ENCODE results near the gene RIMOC1.

Gene RIMOC1, protein sequence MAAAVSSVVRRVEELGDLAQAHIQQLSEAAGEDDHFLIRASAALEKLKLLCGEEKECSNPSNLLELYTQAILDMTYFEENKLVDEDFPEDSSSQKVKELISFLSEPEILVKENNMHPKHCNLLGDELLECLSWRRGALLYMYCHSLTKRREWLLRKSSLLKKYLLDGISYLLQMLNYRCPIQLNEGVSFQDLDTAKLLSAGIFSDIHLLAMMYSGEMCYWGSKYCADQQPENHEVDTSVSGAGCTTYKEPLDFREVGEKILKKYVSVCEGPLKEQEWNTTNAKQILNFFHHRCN

DNA sequence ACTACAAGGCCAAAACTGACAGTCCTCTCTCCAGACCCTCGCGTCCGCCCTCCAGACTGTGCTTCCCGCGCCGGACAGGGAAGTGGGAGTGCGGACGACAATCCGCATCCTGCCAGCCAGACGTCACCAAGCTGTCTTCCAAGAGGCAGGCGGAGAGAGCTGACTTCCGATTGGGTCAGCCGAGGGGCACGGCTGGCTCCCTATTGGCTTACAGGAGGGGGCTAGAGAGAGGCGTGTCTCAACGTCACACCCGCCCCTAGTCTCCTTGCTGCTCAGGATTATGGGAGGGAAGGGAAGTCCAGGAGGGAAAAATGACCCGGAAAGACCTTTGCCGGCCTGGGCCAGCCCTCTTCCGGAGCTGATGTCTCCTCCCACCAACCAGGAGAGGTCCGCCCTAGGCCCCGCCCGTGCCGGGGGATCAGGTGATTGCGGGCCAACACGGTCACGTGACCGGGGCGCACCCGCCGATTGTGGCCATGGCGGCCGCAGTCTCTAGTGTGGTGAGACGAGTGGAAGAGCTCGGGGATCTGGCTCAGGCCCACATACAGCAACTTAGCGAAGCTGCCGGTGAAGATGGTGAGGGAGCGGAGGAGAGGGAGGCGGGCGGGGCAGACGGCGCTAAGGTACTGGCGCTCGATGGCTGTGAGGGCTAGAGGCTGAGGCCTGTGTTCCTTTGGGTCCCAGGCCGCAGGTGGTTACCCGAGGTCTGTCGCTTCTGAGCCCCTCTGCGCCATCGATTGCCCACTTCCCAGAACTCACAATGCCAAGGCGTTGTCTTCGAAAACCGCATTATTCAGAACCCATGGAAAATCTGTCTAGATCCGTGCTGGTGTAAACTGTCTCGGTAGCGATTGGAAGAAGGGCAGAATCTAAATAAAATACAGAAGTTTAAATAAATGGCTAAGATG, at the start of gene RIMOC1:
Gene RIMOC1, plus strand, starts transcription at position 453 of the 908 bp plus-strand sequence. Its CDS starts 24 bp downstream, at position 477.
- peak; percentile 88 for FAIRE-seq

DNA sequence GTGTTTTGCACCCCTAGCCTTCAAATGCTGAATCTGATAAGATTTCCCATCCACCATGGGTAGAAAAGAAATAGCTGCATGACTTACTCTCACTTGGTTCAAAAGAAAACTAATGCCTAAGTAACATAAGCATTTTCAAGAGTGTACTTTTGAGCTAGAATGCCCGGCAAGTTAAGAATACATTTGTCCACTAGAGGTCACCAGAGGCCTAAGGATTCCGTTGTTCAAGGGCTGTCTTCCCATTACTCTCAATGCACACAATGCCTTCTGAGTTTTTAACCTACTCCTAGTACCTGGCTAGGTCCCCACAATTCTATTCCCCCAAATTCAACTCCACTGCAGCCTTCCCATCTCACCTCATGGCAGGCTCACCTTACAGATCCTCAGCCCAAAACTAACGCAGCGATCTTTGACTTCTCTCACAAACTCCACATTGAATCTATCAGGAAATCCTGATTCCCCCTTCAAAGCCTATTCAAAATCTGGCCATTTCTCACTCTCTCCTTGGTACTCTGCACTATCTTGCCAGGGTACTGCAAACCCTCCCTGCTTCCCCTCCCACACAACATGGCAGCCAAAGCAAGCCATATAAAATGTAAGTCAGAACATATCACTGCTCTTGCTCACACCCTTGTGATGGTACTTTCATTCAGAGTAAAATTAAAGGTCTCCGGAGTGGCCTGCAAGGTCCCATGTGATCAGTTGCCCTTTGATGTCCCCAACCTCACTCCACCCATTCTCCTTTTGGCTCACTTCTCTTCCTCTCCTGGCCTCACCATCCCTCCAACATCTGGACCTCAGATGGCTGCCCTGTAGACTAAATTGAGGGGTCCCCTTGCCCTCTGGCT, 47.3 kb upstream of the RIMOC1 start:
- FAIRE-seq: no peak

DNA sequence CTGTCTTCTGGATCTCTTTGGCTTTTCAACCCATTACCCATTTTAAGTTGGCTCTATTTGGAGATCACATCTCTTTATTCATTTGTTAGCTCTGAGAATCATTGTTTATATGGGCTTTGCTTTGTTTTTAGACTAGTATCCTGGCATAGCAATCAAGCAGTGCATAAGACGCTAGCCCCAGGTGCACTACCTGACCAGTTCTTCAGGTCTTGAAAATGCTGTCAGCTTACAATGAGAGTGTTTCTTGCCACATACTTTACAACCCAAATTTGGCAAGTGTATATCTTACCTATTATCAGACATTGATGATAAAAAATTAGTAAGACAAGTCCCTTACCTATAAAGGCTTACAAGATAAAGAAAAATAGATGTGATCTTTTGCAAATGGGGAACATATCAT, 46.2 kb upstream of the RIMOC1 start:
- FAIRE-seq: no peak

DNA sequence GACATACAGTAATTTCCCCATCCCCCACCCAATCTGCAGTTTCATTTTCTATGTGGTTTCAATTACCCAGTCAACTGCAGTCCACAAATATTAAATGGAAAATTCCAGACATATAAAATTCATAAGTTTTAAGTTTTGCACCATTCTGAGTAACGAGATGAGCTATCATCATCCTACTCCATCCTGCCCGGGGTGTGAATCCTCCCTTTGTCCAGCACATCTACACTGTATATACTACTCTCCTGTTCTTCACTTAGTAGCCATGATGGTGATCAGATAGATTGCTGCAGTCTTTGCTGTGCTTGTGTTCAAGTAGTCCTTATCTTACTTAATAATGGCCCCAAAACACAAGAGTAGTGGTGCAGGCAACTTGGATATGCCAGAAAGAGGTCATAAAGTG, 45.3 kb upstream of the RIMOC1 start:
- FAIRE-seq: no peak

DNA sequence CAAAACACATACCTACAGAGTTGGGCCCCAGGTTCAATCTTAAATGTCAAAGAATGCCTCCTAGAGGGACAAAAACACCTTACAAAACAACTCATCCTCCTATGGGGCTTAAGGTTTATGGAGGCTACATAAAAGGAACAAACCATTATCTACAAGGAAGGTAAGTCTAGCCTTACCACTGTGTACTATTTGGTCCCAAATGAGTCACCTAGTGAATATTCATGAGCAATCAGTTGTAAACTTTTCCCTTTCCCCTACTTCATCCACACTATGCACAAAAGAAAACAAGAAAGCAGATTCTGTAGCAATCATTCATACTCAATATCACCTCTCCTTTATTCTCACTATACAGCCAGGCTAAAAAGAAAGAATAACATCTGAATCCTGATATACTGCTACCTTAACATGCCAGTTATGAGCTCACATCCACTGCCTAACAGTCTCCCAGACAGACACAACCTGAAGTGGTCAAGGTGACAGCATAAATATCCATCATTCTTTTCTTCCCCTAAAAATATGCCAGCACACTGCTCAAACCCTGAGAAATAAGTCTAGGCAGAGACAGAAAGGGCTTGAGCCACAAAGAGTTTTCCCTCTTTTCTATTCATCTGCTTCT, 40.2 kb upstream of the RIMOC1 start:
- no peak for FAIRE-seq

DNA sequence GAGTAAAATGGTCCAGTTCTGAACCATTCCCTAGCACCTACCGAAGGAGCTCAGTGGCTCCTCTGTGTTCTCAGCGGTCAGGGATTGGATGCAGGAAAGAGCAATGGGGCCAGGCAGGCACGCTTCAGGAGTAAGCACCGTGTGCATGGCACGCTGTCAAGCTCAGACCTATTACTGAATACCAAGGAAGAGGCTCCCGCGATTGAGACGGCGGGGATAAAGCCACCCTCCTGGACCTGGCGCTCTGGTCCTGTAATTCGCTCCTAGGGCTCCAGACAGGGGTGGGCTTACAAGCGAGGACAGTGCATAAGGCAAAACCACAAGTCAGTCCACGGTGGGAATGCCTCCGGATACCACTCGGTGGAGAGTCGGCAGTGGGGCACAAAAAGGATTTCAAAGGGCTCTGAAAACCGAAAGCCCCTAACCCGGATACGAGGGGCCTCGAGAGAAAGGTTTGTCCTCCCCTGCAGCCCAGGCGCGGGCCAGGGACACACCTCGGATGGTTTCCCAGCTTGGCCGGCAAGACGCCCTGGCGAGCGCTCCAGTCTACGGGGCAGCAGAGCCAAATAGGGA, 34.9 kb upstream of the RIMOC1 start:
- no peak for FAIRE-seq

DNA sequence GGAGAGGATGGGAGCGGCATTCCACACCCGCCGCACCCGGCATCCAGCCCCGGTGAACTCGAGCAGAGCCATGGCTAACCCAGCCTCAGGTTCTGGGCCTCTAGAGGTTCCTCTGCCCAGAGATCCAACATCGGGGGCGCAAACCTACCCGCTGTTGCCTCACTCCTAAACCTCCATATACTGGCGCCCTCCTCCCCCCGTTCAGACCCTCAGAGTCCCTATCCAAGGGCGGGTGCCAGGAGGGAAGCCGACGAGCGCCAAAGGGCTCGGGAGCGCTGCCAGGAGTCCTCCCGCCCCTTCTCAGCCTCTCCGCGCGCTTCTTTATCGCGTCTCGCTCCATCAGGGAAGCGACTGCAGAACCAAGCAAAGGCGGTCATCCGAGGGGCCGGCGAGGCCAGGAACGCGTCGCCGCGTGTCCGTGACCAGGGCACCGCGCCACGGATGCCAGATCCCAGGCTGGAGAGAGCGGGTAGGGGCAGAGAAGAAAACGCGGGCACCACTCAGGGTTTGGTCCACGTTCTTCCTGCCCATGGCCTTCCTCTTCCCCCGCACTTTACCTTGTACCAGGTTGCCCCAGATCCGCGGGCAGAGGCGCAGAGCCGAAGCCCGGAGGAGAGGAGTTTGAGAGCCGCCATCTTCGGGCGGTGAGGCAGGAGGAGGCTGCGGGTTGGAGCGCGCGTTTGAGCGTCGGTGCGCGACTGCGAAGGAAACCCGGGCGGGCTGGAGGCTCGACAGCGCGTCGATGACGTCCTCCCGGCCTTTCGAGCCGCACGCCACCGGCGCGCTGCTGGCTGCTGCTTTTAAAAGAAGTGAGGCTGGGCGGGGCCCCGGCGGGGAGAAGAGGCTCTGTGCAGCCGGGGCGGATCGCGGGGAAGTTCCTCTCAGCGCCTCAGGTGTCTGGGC, 34.2 kb upstream of the RIMOC1 start, which contains the start of gene OXCT1:
Gene OXCT1, minus strand, starts transcription at position 702 of the 903 bp plus-strand sequence. Its CDS starts 67 bp downstream, at position 635.
- no peak for FAIRE-seq

DNA sequence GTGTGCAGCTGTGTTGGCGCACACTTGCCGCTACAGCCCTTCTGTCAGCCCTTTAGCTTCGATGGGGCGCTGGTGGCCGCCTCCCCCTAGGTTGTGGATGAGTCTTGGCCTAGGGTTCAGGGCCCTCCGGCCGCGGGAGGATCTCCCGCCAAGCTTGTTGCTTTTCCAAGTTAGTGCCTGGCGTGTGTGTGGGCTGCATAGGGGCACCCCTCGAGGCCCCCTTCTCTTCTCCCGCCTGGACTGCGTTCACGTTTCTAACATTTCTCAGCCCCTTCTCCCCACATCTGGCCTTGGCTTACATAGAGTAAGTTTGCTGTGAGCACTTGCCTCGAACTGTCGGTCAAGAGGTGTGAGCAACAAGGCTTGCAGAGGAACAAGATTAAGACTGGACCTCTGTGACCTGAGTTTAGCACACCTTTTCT, 33.5 kb upstream of the RIMOC1 start:
- no peak for FAIRE-seq

DNA sequence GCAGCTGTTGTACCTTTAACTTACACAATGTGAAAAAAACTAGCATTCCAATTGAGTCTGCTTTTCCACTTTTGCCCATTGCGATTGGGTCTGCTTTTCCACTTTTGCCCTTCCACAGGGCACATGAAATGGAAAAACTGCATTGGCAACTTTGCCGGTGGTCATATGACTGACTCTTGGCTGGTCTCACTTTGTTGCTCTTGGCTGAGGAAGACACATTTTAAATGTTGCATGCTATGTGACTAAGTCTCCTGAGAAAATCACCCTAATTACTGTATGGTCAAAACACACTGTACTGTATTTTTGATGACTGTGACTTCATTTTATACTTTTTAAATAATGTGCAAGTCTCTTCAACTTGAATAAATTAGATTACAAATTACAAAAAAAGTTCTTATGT, 32.3 kb upstream of the RIMOC1 start:
- no peak for FAIRE-seq

DNA sequence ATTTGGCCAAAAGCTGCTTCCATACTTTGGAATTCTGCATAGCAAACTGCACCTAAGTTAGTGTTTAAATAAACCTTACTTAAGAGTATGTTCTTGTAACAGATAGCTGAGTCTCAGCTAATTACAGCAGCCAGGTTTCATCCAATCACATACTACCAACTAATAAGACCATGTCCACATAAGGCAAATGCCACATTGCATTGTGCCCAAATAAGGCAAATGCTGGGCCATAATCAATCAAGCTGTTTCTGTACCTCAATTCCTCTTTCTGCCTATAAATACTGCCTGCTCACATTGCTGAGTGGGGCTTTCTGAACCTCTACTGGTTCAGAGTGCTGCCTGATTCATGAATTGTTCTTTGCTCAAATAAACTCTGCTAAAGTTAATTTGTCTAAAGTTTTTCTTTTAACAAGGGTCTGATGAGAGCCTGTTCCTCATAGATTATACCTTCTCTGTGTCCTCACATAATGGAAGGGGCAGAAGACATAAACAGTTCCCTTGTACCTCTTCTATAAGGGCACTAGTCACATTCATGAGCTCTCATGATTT, 29.6 kb upstream of the RIMOC1 start:
- no peak for FAIRE-seq

DNA sequence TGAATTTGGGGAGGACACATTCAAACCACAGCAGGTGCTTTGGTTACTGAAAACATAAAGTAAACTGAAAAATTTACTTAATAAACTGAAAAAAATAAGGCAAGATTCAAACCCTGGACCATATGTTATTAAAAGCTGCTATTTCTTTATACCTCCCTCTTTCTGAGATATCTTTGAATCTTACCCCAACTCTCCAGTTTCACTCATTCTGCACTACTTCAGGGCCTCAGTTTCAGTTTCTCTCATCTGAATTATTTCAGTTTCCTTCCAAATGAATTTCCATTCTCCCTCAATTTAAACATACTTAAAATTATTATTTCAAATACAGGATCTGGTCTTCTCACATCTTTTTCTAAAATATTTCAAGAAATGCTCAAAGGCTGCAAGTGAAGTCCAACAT, 29.0 kb upstream of the RIMOC1 start:
- no peak for FAIRE-seq

DNA sequence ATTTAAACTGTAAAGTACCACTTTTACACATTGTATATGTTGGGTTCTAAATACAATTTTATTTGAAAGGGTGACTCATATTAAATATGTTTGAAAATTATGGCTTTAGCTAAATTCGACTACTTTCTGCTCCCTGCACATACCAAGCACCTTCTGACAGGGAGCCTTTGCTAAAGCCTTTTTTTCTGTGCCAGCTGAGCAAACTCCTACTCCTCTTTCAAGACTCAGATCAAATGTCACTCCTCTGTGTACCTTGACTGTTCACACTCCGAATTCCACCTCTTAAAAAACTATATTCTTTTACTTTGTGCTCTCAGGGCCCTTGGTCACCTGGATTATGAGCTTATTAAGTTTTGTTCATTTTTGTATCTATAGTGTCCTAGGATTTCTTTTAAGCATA, 27.5 kb upstream of the RIMOC1 start:
- no peak for FAIRE-seq

DNA sequence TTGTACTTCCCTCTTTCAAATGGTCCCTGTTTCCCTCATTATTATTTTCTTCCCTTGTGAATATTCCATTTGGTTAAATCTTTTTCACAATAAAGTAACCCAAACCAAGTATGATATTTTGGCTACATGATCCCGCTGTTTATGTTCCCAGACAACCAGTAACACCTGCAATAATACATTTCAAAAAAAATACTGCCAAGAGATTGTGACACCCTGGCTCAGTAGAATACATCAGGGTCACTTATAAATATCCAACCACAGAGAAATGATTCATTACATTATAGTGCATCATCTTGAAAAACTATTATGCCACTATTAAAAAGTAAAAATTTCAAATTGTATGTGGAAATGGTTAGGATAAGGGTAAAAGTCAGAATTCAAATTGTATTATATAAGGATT, 26.7 kb upstream of the RIMOC1 start:
- no peak for FAIRE-seq

DNA sequence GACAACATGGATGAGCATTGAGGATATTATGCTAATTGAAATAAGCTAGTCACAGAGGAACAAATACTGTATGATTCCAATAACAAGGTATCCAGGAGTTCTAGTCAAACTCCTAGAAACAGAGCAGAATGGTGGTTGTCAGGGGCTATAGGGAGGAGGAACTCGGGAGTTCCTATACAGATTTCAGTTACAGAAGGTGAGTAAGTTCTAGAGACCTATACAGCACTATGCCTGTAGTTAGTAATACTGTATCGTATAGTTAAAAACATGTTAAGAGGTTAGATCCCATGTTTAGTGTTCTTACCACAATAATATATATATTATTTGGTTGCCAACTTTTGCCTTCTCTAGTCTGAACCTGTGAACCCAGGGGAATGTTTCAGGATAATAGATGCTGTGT, 26.0 kb upstream of the RIMOC1 start:
- FAIRE-seq: no peak

DNA sequence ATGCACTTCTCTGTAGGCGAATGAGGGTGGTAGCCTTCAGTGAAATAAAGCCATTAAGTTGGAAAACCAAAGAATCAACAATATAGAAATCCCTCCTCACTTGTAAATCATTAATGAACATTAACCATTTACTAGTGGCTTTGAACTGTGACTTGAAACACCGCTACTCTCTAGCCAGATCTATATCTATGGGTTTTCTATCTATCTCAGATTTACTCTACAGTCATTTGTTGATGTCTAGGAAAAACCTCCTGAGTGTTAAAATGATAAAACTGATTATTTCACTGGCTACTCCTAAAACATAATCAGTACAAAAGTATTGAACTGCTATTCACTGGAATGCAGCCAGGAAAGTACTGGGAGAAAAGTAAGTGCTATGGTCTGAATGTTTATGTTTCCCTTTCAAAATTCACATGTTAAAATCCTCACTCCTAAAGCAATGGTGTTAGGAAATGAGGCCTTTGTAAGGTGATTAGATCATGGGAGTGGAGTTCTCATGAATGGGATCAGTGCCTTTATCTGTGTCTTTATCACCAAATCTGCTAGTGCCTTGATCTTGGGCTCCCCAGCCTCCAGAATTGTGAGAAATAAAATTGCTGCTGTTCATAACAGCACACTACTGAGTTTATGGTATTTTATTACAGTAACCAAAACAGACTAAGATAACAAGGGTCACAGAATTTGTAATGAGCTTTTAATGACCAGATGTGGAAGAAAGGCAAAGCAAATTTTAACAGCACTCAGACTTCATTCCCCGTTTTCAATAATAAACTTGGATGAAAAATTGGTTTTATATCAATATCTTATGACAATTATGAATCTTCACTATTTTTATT, 25.3 kb upstream of the RIMOC1 start:
- no peak for FAIRE-seq

DNA sequence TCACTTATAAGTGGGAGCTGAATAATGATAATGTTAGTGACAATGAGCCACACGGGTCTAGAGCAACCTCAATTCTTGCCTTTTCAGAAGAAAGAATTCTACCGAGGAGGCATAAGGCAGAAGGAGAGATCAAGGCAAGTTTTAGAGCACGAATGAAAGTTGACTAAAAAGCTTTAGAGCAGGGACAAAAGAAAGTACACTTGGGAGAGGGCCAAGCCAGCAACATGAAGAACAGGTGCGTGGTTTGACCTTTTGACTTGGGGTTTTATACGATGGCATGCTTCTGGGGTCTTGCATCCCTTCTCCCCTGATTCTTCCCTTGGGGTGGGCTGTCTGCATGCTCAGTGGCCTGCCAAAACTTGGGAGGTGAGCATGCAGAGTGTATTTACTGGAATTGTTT, 21.4 kb upstream of the RIMOC1 start:
- FAIRE-seq: no peak

DNA sequence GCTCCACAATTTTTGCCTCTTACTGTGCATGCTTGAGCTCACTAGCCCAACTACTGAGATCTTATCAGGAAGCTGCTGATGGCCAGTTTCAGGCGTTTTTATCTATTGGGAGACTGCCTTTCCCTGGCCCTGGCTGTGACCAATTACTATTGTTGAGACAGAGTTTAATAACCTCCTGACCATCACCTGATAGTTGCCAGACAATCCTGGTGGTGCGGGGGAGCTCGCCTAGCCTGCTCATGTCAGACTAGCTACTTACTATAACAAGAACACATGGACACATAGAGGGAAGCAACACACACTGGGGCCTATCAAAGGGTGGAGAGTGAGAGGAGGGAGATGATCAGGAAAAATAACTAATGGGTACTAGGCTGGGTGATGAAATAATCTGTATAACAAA, 20.9 kb upstream of the RIMOC1 start:
- FAIRE-seq: no peak

DNA sequence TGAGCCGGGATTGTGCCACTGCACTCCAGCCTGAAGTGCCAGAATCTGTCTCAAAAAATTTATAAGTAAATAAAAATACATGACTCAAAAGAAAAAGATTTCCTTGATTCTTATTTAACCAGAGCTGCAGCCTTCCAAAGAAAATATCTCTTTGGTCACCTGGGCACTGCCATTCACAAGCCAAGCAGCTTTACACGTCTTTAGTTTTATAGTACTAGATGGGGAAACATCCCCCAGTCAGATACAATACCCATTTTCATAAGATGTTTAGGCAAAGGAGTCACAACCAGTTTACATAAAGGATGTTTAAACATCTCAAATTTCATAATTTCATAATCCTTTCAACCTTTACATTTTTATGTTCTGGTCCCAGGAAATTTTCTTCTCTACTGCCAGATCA, 20.2 kb upstream of the RIMOC1 start:
- FAIRE-seq: no peak

DNA sequence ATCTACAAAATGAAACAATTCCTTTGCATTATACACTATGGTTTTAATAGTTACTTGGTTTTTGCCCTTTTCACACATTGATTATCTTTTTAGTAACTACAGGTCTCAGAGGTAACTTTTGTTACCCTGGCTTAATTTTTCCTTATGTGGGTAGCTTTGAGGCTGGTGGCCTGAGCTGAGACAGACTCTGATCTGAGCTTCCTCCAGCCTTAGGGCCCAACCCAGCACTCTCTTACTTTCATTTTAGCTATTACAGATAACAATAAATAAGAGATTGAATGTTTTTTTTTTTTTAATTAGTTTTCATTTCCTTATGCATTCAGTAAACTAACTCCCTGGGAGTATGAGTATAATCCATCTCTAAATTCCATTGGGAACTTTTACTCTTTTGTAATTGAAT, 18.9 kb upstream of the RIMOC1 start:
- no peak for FAIRE-seq
